Right lobe of liver (tissue), 6 donors: ENCODE data around the gene SIGLEC12. TPM values are rescaled to one million over a fixed set of nuclear protein-coding genes. Genes with fewer than 3 reads are reported as not detected.

Experiments
- ATAC-seq, 4 donors: fragments of 200-7000 bp; cut with Tn5 transposase; one replicate each; pipeline ENCODE4 v1.9.1; 2020; ENCODE audit warnings: mild to moderate bottlenecking in 4 of 4, moderate library complexity in 4 of 4
- DNase-seq, 3 donors: peaks; one replicate each; pipeline ENCODE4 v3.0.0-alpha.2; 2020
- H3K27ac ChIP-seq, 3 donors: fragments of 200-600 bp; one replicate each; pipeline ENCODE4 v1.8.0; 2022
- H3K27me3 ChIP-seq, 2 donors: fragments of 200-600 bp; one replicate each; pipeline ENCODE4 v1.8.0; 2022
- H3K36me3 ChIP-seq, 4 donors: fragments of 200-600 bp; sonication (generic) in 1 of 4; one replicate each; pipeline versions ENCODE4 v1.5.1 to v1.8.0; 2017 to 2022; ENCODE audit warnings: control low read depth in 1 of 4
- H3K4me1 ChIP-seq, 4 donors: fragments of 200-600 bp; sonication (generic) in 1 of 4; one replicate each; pipeline versions ENCODE4 v1.5.1 to v1.8.0; 2017 to 2022; ENCODE audit warnings: control low read depth in 1 of 4
- H3K4me3 ChIP-seq, 3 donors: fragments of 200-600 bp; one replicate each; pipeline ENCODE4 v1.8.0; 2022
- H3K9me3 ChIP-seq, 4 donors: fragments of 200-600 bp; sonication (generic) in 1 of 4; one replicate each; pipeline versions ENCODE4 v1.5.1 to v1.8.0; 2017 to 2022; ENCODE audit warnings: control low read depth in 1 of 4
- CTCF ChIP-seq, 4 donors: fragments of 200-600 bp in 3 of 4; fragments of 450-650 bp in 1 of 4; IDR thresholded peaks; one replicate each; pipeline versions ENCODE4 v1.5.1 to v1.8.0; 2016 to 2022; ENCODE audit warnings: antibody characterized with exemption in 4 of 4, mild to moderate bottlenecking in 2 of 4
- POLR2A ChIP-seq: fragments of 450-650 bp; IDR thresholded peaks from one replicate; pipeline ENCODE4 v1.6.1; 2017; ENCODE audit warnings: antibody characterized with exemption, mild to moderate bottlenecking
- WGBS: methylation state at CpG from one replicate; pipeline ENCODE4 v1.1.6; 2018; ENCODE audit warnings: low coverage, low lambda C conversion rate; ENCODE audit not compliant: insufficient coverage; ENCODE audit errors: missing lambda C conversion rate; 5-methylcytosine and 5-hydroxymethylcytosine counted together
- intact Hi-C, 2 donors: fragments of 100-400 bp; cut with DNase I; formaldehyde crosslinking; loops; one replicate each; pipeline versions ENCODE4 v1.11.2 to v1.14.1; 2022
- total RNA-seq, 6 experiments: library from RNA; depleted of rRNA in 2 of 6; stranded (reverse); fragments of >200 nt in 2 of 6; fragmentation: NEBNext Ultra II Directional in 3 of 6; extraction: Animal tissue kit (Norgen Biotek cat#: 25700) in 3 of 6; gene quantifications; one replicate each; pipeline versions ENCODE4 v1.1.0 to v1.2.4, GENCODE V29; 2016 to 2023
- donor health status: DM: no; HTN: yes; CAD: no.
- donor health status: DM: no; HTN: no; CAD: no.
- donor health status: DM: no; HTN: no; CAD: no.
- donor health status: DM: no; HTN: yes; CAD: no.
- donor health status: DM: no; HTN: yes; CAD: no.

Gene SIGLEC12
- total RNA-seq, 6 experiments from 2014 or later = 0.12 to 0.63 (median 0.33) TPM; not detected in 1

- H3K27me3 ChIP-seq = no peaks in the 10 kb centered on the region
- ATAC-seq (peak; percentile 66 to 87 (median 78)), DNase-seq (no peak)
- no peak overlapping the region for H3K27ac ChIP-seq
- no peaks in the 10 kb centered on the region for H3K9me3 ChIP-seq
- TF ChIP-seq CTCF (IDR thresholded peaks at IDR 0.05) = peak; percentile 60 to 86 (median 78)
- TF ChIP-seq POLR2A = no peak
- no peak overlapping the region for H3K4me3 ChIP-seq
- WGBS = 4% methylated on average over 3 of the region's 3 CpGs
- no peaks in the 10 kb centered on the region for H3K4me1 ChIP-seq
- intact Hi-C loops = no loop called here
- no peaks in the 10 kb centered on the region for H3K36me3 ChIP-seq
Measured at GRCh38 chr19:51514866-51515481, 13.4 kb upstream of the SIGLEC12 start.

GRCh38 chr19:51513968-51514367 lies 12.4 kb upstream of the SIGLEC12 start:
- intact Hi-C loops = no loop called here
- no peaks in the 10 kb centered on the region for H3K4me1 ChIP-seq
- H3K27me3 ChIP-seq = no peaks in the 10 kb centered on the region
- 25% methylated on average over 2 of the region's 2 CpGs for WGBS
- no peak for ATAC-seq
- DNase-seq = no peak
- H3K27ac ChIP-seq = no peak overlapping the region
- TF ChIP-seq POLR2A (no peak), CTCF (IDR thresholded peaks at IDR 0.05) (no peak)
- no peaks in the 10 kb centered on the region for H3K9me3 ChIP-seq
- H3K36me3 ChIP-seq = no peaks in the 10 kb centered on the region
- H3K4me3 ChIP-seq = no peak overlapping the region

GRCh38 chr19:51511353-51511752 lies 9.8 kb upstream of the SIGLEC12 start:
- WGBS = 7% methylated on average over 6 of the region's 6 CpGs
- H3K4me3 ChIP-seq = no peak overlapping the region
- no peaks in the 10 kb centered on the region for H3K9me3 ChIP-seq
- no peaks in the 10 kb centered on the region for H3K27me3 ChIP-seq
- intact Hi-C loops = no loop called here
- no peak overlapping the region for H3K27ac ChIP-seq
- no peaks in the 10 kb centered on the region for H3K36me3 ChIP-seq
- H3K4me1 ChIP-seq = no peaks in the 10 kb centered on the region
- DNase-seq (no peak), ATAC-seq (no peak)
- TF ChIP-seq CTCF (IDR thresholded peaks at IDR 0.05) (no peak), POLR2A (no peak)

- no peaks in the 10 kb centered on the region for H3K4me1 ChIP-seq
- WGBS = 23% methylated on average over 5 of the region's 7 CpGs
- H3K36me3 ChIP-seq = no peaks in the 10 kb centered on the region
- TF ChIP-seq POLR2A = no peak
- TF ChIP-seq CTCF (IDR thresholded peaks at IDR 0.05) = no peak
- ATAC-seq (no peak), DNase-seq (no peak)
- H3K9me3 ChIP-seq = no peaks in the 10 kb centered on the region
- no peak overlapping the region for H3K4me3 ChIP-seq
- intact Hi-C loops = no loop called here
- no peak overlapping the region for H3K27ac ChIP-seq
- H3K27me3 ChIP-seq = no peaks in the 10 kb centered on the region
Measured at GRCh38 chr19:51509823-51510660, 8.4 kb upstream of the SIGLEC12 start.
